Panc1 (cell line): ENCODE data around the gene RPL41. TPM values are rescaled to one million over a fixed set of nuclear protein-coding genes. Genes with fewer than 3 reads are reported as not detected.

Experiments used
- ATAC-seq: fragments of 200-7000 bp; cut with Tn5 transposase; 2 replicates; pipeline ENCODE4 v1.9.1; 2020; ENCODE audit warnings: mild to moderate bottlenecking, moderate library complexity
- BruUV-seq: library from RNA; stranded (reverse); fragments of 400-500 nt; replicated peaks from 2 replicates; lab custom pipeline; 2021; lab: Mats Ljungman, UMichigan
- CTCF ChIA-PET: fragments of 300-600 bp; sonication (Branson Sonifier 250); formaldehyde crosslinking; loops from one replicate; lab custom pipeline; 2022; ENCODE audit warnings: antibody characterized with exemption; lab: Charles Lee
- POLR2A ChIA-PET: fragments of 300-600 bp; sonication (Branson Sonifier 250); formaldehyde crosslinking; loops from one replicate; lab custom pipeline; 2022; ENCODE audit warnings: antibody characterized with exemption; lab: Charles Lee
- DNase-seq: peaks from one replicate; pipeline ENCODE4 v3.0.0-alpha.2; 2010; ENCODE audit warnings: low read depth, low spot score
- H3K27ac ChIP-seq: 2 replicates; pipeline ENCODE4 v1.5.1; 2011; ENCODE audit warnings: mild to moderate bottlenecking, low read length, inconsistent platforms
- H3K27me3 ChIP-seq: fragments of 200-500 bp; sonication (Bioruptor generic); 2 replicates; pipeline ENCODE4 v1.6.0; 2014; ENCODE audit warnings: low read length, inconsistent platforms; ENCODE audit not compliant: control insufficient read depth, insufficient read depth
- H3K36me3 ChIP-seq: fragments of 200-500 bp; sonication (Bioruptor generic); 2 replicates; pipeline ENCODE4 v1.5.1; 2014; ENCODE audit warnings: inconsistent platforms, mild to moderate bottlenecking, low read length, moderate library complexity; ENCODE audit not compliant: control insufficient read depth, insufficient read depth
- H3K4me1 ChIP-seq: 2 replicates; pipeline ENCODE4 v1.5.1; 2011; ENCODE audit warnings: inconsistent platforms, mild to moderate bottlenecking, low read length, moderate library complexity; ENCODE audit not compliant: control insufficient read depth, insufficient read depth
- H3K4me3 ChIP-seq, 2 experiments: 2 replicates each; pipeline ENCODE4 v1.5.1; 2011 to 2012; ENCODE audit warnings: low read depth in 2 of 2, low read length in 2 of 2, mild to moderate bottlenecking in 2 of 2, inconsistent platforms in 1 of 2, moderate library complexity in 1 of 2
- H3K9me3 ChIP-seq: fragments of 200-500 bp; sonication (Bioruptor generic); 2 replicates; pipeline ENCODE4 v1.5.1; 2014; ENCODE audit warnings: low read depth, mild to moderate bottlenecking, inconsistent platforms, low read length, moderate library complexity; ENCODE audit not compliant: control insufficient read depth, insufficient read depth
- POLR2AphosphoS5 ChIP-seq: IDR thresholded peaks from 2 replicates; pipeline ENCODE4 v1.6.1; 2012; ENCODE audit warnings: mild to moderate bottlenecking, low read depth, low read length, moderate library complexity
- SIN3A ChIP-seq: IDR thresholded peaks from 2 replicates; pipeline ENCODE4 v1.6.1; 2012; ENCODE audit warnings: low read depth, mild to moderate bottlenecking, low read length, moderate library complexity, borderline replicate concordance; ENCODE audit not compliant: insufficient read depth
- TCF7L2 ChIP-seq: IDR thresholded peaks from 2 replicates; pipeline ENCODE4 v1.6.1; 2011; ENCODE audit warnings: mild to moderate bottlenecking, low read depth, low read length, inconsistent platforms
- in situ Hi-C: cut with HindIII; loops from 2 replicates; pipeline ENCODE4 v1.10.0; 2016; ENCODE audit warnings: low sequenced_read_pairs, low pct_unique_long_range_greater_than_20kb
- intact Hi-C: fragments of 100-400 bp; cut with micrococcal nuclease; formaldehyde crosslinking; loops from one replicate; pipeline ENCODE4 v1.10.0; 2022; ENCODE audit not compliant: unreplicated experiment
- total RNA-seq: library from RNA; stranded (reverse); gene quantifications from one replicate; pipeline ENCODE4 v1.2.1, GENCODE V29; 2021; ENCODE audit not compliant: unreplicated experiment
- TF ChIP-seq, protein P1 (sequence below), 2 experiments: IDR thresholded peaks; 2 replicates each; pipeline ENCODE4 v1.6.1; 2011 to 2012; ENCODE audit warnings: low read depth in 2 of 2, control low read depth in 1 of 2, low read length in 1 of 2, mild to moderate bottlenecking in 1 of 2, moderate library complexity in 1 of 2; ENCODE audit not compliant: insufficient read depth in 1 of 2
- TF ChIP-seq, protein P2 (sequence below): fragments of 450-650 bp; IDR thresholded peaks from 2 replicates; pipeline ENCODE4 v1.5.1; 2017; ENCODE audit warnings: mild to moderate bottlenecking

The RPL41 gene
- total RNA-seq, 1 experiment from 2014 or later, result 2,264 TPM

DNA sequence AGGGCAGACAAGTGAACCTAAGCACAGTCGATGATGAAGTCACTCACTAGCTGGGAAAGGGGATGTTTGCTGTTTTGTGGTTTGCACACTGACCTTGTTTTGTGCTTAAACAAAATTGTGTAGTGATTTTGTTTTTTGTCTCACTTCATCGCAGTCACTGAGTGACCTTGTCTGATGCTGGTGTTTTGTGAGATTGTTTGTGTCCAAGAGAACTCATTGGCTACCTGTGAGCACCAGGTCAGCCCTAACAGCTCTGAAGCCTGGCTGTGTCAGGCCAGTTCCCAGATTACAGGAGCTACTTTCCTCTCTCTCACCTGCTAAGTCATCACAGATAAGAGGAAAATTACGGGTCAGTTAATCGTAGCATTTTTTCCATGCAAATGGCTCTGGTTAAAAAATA, 7.7 kb downstream of the RPL41 start:
- peaks cover 29% of the 10 kb centered on the region for H3K4me1 ChIP-seq
- DNase-seq (no peak), ATAC-seq (no peak)
- POLR2A ChIA-PET, result interaction anchor here (0.5 kb wide), 1 partner anchor 47 kb away, joined by 3 read pairs; no protein-coding TSS in a partner anchor
- BruUV-seq, result no TSS peak
- no peak overlapping the region for H3K27ac ChIP-seq
- intact Hi-C loops (no loop called here), in situ Hi-C loops (no loop called here)
- H3K36me3 ChIP-seq, result peaks cover 2% of the 10 kb centered on the region; the same call in 1 of the 2 replicates
- CTCF ChIA-PET, result no interaction called here
- H3K27me3 ChIP-seq, result no peaks in the 10 kb centered on the region
- H3K9me3 ChIP-seq, result no peaks in the 10 kb centered on the region
- H3K4me3 ChIP-seq, result no peak overlapping the region
- TF ChIP-seq TCF7L2 (no peak), POLR2AphosphoS5 (no peak), SIN3A (no peak)
- TF ChIP-seq, protein P1, sequence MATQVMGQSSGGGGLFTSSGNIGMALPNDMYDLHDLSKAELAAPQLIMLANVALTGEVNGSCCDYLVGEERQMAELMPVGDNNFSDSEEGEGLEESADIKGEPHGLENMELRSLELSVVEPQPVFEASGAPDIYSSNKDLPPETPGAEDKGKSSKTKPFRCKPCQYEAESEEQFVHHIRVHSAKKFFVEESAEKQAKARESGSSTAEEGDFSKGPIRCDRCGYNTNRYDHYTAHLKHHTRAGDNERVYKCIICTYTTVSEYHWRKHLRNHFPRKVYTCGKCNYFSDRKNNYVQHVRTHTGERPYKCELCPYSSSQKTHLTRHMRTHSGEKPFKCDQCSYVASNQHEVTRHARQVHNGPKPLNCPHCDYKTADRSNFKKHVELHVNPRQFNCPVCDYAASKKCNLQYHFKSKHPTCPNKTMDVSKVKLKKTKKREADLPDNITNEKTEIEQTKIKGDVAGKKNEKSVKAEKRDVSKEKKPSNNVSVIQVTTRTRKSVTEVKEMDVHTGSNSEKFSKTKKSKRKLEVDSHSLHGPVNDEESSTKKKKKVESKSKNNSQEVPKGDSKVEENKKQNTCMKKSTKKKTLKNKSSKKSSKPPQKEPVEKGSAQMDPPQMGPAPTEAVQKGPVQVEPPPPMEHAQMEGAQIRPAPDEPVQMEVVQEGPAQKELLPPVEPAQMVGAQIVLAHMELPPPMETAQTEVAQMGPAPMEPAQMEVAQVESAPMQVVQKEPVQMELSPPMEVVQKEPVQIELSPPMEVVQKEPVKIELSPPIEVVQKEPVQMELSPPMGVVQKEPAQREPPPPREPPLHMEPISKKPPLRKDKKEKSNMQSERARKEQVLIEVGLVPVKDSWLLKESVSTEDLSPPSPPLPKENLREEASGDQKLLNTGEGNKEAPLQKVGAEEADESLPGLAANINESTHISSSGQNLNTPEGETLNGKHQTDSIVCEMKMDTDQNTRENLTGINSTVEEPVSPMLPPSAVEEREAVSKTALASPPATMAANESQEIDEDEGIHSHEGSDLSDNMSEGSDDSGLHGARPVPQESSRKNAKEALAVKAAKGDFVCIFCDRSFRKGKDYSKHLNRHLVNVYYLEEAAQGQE (IDR thresholded peaks at IDR 0.05; ENCODE audit: insufficient read depth in 1 of 2, low read depth in 2 of 2, low read length in 1 of 2), result no peak
- TF ChIP-seq, protein P2, sequence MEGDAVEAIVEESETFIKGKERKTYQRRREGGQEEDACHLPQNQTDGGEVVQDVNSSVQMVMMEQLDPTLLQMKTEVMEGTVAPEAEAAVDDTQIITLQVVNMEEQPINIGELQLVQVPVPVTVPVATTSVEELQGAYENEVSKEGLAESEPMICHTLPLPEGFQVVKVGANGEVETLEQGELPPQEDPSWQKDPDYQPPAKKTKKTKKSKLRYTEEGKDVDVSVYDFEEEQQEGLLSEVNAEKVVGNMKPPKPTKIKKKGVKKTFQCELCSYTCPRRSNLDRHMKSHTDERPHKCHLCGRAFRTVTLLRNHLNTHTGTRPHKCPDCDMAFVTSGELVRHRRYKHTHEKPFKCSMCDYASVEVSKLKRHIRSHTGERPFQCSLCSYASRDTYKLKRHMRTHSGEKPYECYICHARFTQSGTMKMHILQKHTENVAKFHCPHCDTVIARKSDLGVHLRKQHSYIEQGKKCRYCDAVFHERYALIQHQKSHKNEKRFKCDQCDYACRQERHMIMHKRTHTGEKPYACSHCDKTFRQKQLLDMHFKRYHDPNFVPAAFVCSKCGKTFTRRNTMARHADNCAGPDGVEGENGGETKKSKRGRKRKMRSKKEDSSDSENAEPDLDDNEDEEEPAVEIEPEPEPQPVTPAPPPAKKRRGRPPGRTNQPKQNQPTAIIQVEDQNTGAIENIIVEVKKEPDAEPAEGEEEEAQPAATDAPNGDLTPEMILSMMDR, result no peak

DNA sequence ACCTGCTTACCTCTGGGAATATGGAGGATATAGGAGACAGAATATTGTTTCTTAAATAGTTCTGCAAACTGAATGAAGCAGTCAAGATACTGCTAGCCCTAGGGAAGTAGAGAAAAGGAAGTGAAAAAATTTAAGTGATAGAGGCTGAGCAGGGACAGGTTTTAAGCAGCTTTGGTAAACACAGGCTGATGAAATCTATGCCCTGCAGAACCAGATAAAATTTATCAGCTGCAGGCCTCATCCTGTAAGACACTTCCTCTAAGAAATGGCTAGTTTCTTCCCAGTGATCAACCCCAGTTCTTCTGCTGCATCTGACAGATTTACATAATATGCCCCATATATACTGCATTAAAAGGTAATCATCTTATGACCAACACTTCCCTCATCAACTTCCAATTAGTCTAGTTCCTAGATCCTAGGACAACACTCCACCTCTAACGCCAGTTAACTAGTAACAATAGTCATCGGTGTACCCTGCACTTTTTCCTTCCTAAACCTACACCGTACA, 10.4 kb downstream of the RPL41 start:
- Histone ChIP-seq H3K36me3 (peaks cover 4% of the 10 kb centered on the region; the same call in 1 of the 2 replicates), H3K27me3 (no peaks in the 10 kb centered on the region), H3K27ac (peak overlapping the region; percentile 94), H3K9me3 (no peaks in the 10 kb centered on the region), H3K4me1 (peaks cover 29% of the 10 kb centered on the region), H3K4me3 (no peak overlapping the region)
- ChIA-PET POLR2A (interaction anchor here (0.5 to 0.6 kb wide), 2 partner anchors 41 to 188 kb away, joined by 3 to 4 read pairs; no protein-coding TSS in a partner anchor), CTCF (interaction anchor here (0.5 kb wide), 1 partner anchor 32 kb away, joined by 3 read pairs; no protein-coding TSS in a partner anchor)
- DNase-seq, result no peak
- no TSS peak for BruUV-seq
- intact Hi-C loops (no loop called here), in situ Hi-C loops (no loop called here)
- TF ChIP-seq POLR2AphosphoS5 (no peak), SIN3A (no peak), TCF7L2 (no peak)
- TF ChIP-seq, protein P2, result no peak
- TF ChIP-seq, protein P1 (IDR thresholded peaks at IDR 0.05; ENCODE audit: insufficient read depth in 1 of 2, low read depth in 2 of 2, low read length in 1 of 2), result no peak
- no peak for ATAC-seq
